Subcutaneous abdominal adipose tissue (tissue), 5 donors: Measurements from ENCODE around the gene NAA38.

Experiments
- H3K27ac ChIP-seq: one replicate; pipeline ENCODE4 v1.7.0; 2013; ENCODE audit warnings: low read depth, mild to moderate bottlenecking, inconsistent platforms, low read length, moderate library complexity
- H3K27me3 ChIP-seq, 5 donors: one replicate each; pipeline ENCODE4 v1.7.0; 2013; ENCODE audit warnings: low read length in 5 of 5, inconsistent platforms in 1 of 5; ENCODE audit not compliant: control insufficient read depth in 5 of 5, insufficient read depth in 4 of 5
- H3K36me3 ChIP-seq, 5 donors: one replicate each; pipeline ENCODE4 v1.7.0; 2013; ENCODE audit warnings: low read length in 5 of 5; ENCODE audit not compliant: control insufficient read depth in 5 of 5, insufficient read depth in 5 of 5
- H3K4me1 ChIP-seq, 5 donors: one replicate each; pipeline ENCODE4 v1.7.0; 2013; ENCODE audit warnings: low read length in 5 of 5, mild to moderate bottlenecking in 3 of 5, moderate library complexity in 1 of 5; ENCODE audit not compliant: control insufficient read depth in 5 of 5, insufficient read depth in 5 of 5
- H3K4me3 ChIP-seq, 5 donors: one replicate each; pipeline ENCODE4 v1.7.0; 2013; ENCODE audit warnings: low read length in 5 of 5, low read depth in 1 of 5
- H3K9ac ChIP-seq, 5 donors: one replicate each; pipeline ENCODE4 v1.7.0; 2013; ENCODE audit warnings: low read length in 5 of 5, mild to moderate bottlenecking in 4 of 5, moderate library complexity in 3 of 5
- H3K9me3 ChIP-seq, 5 donors: one replicate each; pipeline ENCODE4 v1.7.0; 2013; ENCODE audit warnings: low read length in 5 of 5; ENCODE audit not compliant: control insufficient read depth in 5 of 5
- donor health status: healthy.
- donor health status: healthy.
- donor health status: healthy.
- donor health status: healthy.
- donor health status: healthy.

NAA38 gene

GRCh38 chr17:7888184-7888920 is 31.0 kb upstream of the NAA38 start, which contains the start of gene CHD3:
Gene CHD3, plus strand, starts transcription at chr17:7888789. Its CDS starts 212 bp downstream, at chr17:7889001.
- Histone ChIP-seq H3K9ac (peak within 1 kb of the TSS; percentile 43 to 71 (median 64)), H3K27ac (peak within 1 kb of the TSS; percentile 81), H3K4me3 (peak within 1 kb of the TSS; percentile 60 to 79 (median 72)), H3K36me3 (peaks cover 0 to 15% (median 7%) of the 10 kb centered on the region in 5 donors), H3K4me1 (peaks cover 14 to 54% (median 50%) of the 10 kb centered on the region in 5 donors), H3K27me3 (peaks cover 0 to 8% (median 2%) of the 10 kb centered on the region in 5 donors), H3K9me3 (no peaks in the 10 kb centered on the region)

- peak overlapping the region in 4 of 5 donors; percentile 18 to 71 (median 66) for H3K9ac ChIP-seq
- peaks cover 0 to 15% (median 7%) of the 10 kb centered on the region in 5 donors for H3K36me3 ChIP-seq
- H3K27ac ChIP-seq, result peak overlapping the region; percentile 81
- peaks cover 0 to 8% (median 4%) of the 10 kb centered on the region in 5 donors for H3K27me3 ChIP-seq
- peaks cover 14 to 54% (median 50%) of the 10 kb centered on the region in 5 donors for H3K4me1 ChIP-seq
- no peaks in the 10 kb centered on the region for H3K9me3 ChIP-seq
- peak overlapping the region; percentile 60 to 79 (median 72) for H3K4me3 ChIP-seq
These were observed 30.3 kb upstream of the NAA38 start for GRCh38 chr17:7887482-7888183.

DNA sequence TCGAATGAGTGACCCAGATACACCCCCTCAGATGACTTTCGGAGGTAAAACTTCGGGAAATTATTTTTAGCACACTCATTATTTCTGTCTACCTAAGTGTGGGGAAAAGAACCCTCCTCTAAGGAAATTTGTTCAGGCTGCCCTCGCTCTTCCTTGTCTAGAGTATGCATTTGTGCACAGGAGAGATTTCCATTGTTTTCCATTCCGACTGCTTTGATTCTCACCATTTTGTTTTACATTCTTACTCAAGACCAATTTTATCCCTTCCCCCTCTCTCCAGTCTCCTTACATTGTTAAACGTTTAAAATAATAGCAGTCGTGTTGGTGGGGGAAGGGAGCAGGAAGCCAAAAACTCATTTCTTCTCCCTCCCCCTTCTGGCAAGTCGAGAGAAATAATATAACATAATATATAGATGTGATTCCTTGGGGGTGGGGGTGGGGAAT is 29.7 kb upstream of the NAA38 start:
- H3K4me1 ChIP-seq, result peaks cover 14 to 54% (median 50%) of the 10 kb centered on the region in 5 donors

DNA sequence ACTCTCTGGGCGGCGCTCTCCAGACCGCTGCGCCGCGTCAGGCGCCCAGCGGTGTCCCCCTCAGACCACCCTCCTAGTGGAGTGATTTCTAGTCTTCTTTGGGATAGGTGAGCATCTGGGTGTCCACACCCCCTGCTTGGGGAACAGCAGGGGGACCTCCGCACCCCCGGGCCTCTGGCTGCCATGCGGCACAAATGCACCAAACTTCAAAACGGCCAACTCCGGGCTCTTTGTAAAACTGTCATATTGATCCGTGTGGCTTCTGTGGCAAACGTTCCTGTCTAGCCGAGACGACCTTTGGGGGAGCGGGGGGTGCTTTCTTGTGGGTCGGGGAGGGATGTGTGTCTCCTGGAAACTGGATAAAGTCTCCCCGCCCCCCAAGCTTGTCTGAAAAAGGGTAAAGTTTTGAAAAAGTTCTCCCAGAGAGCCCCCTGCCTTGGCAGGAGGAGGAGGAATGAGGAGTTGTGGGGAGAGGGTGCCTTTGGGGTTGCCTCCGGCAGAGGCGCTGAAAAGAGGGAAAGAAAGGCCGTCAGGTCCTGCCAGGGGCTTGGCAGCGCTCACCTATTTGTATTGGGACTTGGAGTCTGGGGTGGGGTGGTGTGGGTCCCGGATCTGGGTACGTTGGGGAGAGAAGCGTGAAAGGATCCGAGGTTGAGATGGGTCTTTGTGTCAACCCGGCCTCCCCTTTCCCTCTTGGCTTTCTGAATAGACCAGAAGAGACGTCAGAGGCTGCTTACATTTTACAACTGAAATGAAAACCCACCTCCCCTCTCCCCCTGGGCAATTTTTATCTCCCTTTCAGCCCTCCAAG is 29.1 kb upstream of the NAA38 start:
- no peaks in the 10 kb centered on the region for H3K9me3 ChIP-seq
- H3K4me1 ChIP-seq, result peaks cover 14 to 56% (median 51%) of the 10 kb centered on the region in 5 donors
- peak overlapping the region; percentile 44 to 79 (median 70) for H3K4me3 ChIP-seq
- peaks cover 0 to 9% (median 6%) of the 10 kb centered on the region in 5 donors for H3K27me3 ChIP-seq
- peaks cover 0 to 19% (median 7%) of the 10 kb centered on the region in 5 donors for H3K36me3 ChIP-seq
- H3K27ac ChIP-seq, result peak overlapping the region; percentile 81
- H3K9ac ChIP-seq, result peak overlapping the region in 3 of 5 donors; percentile 62 to 66 (median 65)

More for the DNA sequence above, 29.7 kb upstream of the NAA38 start:
- H3K4me3 ChIP-seq, result peak overlapping the region in 4 of 5 donors; percentile 44 to 79 (median 74)
- H3K27ac ChIP-seq, result peak overlapping the region; percentile 81
- peaks cover 0 to 16% (median 7%) of the 10 kb centered on the region in 5 donors for H3K36me3 ChIP-seq
- no peaks in the 10 kb centered on the region for H3K9me3 ChIP-seq
- H3K9ac ChIP-seq, result peak overlapping the region in 2 of 5 donors; percentile 35 to 62
- peaks cover 0 to 8% (median 6%) of the 10 kb centered on the region in 5 donors for H3K27me3 ChIP-seq

- Histone ChIP-seq H3K9me3 (no peaks in the 10 kb centered on the region), H3K27ac (peak overlapping the region; percentile 81), H3K4me1 (peaks cover 14 to 63% (median 51%) of the 10 kb centered on the region in 5 donors), H3K27me3 (peaks cover 0 to 13% (median 6%) of the 10 kb centered on the region in 5 donors), H3K36me3 (peaks cover 0 to 18% (median under 1%) of the 10 kb centered on the region in 5 donors), H3K4me3 (peak overlapping the region; percentile 59 to 79 (median 70)), H3K9ac (peak overlapping the region in 3 of 5 donors; percentile 62 to 66 (median 65))
These were observed 28.2 kb upstream of the NAA38 start for GRCh38 chr17:7885367-7886226.

DNA sequence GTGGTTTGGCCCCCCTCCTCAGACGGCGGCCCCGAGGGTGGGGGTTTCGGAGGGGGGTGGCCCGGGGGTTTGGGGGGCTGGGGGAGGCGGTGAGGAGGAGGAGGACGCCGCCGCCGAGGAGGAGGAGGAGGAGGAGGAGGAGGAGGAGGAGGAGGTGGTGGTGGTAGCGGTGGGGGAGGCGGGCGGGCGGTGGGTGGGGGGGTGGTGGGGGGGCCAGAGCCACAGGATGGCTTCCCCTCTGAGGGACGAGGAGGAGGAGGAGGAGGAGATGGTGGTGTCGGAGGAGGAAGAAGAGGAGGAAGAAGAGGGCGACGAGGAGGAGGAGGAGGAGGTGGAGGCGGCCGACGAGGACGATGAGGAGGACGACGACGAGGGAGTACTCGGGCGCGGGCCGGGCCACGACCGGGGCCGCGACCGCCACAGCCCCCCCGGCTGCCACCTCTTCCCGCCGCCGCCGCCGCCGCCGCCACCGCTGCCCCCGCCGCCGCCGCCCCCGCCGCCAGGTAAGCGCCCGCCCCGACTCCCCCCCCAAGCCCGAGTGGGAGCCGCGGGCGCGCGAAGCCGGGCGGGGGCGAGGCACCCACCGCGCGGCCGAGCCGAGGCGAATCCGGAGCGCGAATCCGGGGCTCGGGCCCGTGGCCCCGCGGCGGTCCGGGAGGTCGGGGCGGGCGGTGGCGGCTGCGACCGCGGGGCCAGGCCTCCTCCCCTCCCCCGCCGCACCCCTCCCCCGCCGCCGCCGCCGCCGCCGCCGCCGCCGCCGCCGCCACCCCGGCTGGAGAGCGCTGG is 27.4 kb upstream of the NAA38 start:
- Histone ChIP-seq H3K9me3 (no peaks in the 10 kb centered on the region), H3K27ac (no peak overlapping the region), H3K27me3 (peaks cover 0 to 13% (median 6%) of the 10 kb centered on the region in 5 donors), H3K36me3 (peaks cover 0 to 18% (median 4%) of the 10 kb centered on the region in 5 donors), H3K4me3 (peak overlapping the region in 4 of 5 donors; percentile 56 to 79 (median 74)), H3K9ac (no peak overlapping the region), H3K4me1 (peaks cover 14 to 59% (median 47%) of the 10 kb centered on the region in 5 donors)

GRCh38 chr17:7883781-7884386 is 26.5 kb upstream of the NAA38 start:
- Histone ChIP-seq H3K9me3 (no peaks in the 10 kb centered on the region), H3K27ac (peak overlapping the region; percentile 30), H3K9ac (no peak overlapping the region), H3K4me3 (no peak overlapping the region), H3K27me3 (peaks cover 0 to 13% (median 6%) of the 10 kb centered on the region in 5 donors), H3K4me1 (peaks cover 11 to 50% (median 38%) of the 10 kb centered on the region in 5 donors), H3K36me3 (peaks cover 0 to 20% (median 4%) of the 10 kb centered on the region in 5 donors)

- Histone ChIP-seq H3K27ac (no peak overlapping the region), H3K9ac (no peak overlapping the region), H3K27me3 (peaks cover 0 to 13% (median 6%) of the 10 kb centered on the region in 5 donors), H3K4me3 (no peak overlapping the region), H3K4me1 (peaks cover 0 to 38% (median 25%) of the 10 kb centered on the region in 5 donors), H3K36me3 (peaks cover 0 to 20% (median 4%) of the 10 kb centered on the region in 5 donors), H3K9me3 (no peaks in the 10 kb centered on the region)
These were observed 25.3 kb upstream of the NAA38 start for GRCh38 chr17:7882629-7883028.
